ENCODE measurements around the gene CREBRF. TPM values are rescaled to one million over a fixed set of nuclear protein-coding genes. Genes with fewer than 3 reads are reported as not detected.
"Not testable (repeated sequence)": the region's sequence is repeated elsewhere in the genome, so short reads cannot be mapped to it uniquely, and the experiment has no call there.

Gene CREBRF
- total and polyA plus RNA-seq, 7 experiments from 2014 or later = 18.9 to 105 (median 100) TPM

GRCh38 chr5:173032096-173032495 lies 24.1 kb upstream of the CREBRF start:
- H3K9me3 Mint-ChIP-seq; CTCF ChIA-PET; H3K27ac ChIP-seq (ENCODE audit: low read depth, low read length); H3K4me3 Mint-ChIP-seq; H3K27me3 Mint-ChIP-seq; DNase-seq; H3K36me3 ChIP-seq (ENCODE audit: control insufficient read depth in 2 of 3, insufficient read depth in 3 of 3, low read length in 3 of 3); H3K27me3 ChIP-seq (ENCODE audit: control insufficient read depth in 2 of 2, insufficient read depth in 2 of 2, low read length in 2 of 2); H3K9me3 ChIP-seq (ENCODE audit: control insufficient read depth in 2 of 3, low read length in 3 of 3); H3K4me3 ChIP-seq (ENCODE audit: low read length); intact Hi-C loops (cut with micrococcal nuclease); ATAC-seq: not testable (repeated sequence)
- H3K27ac Mint-ChIP-seq = peak overlapping the region in 7 of 9 donors; percentile 63 to 99 (median 92)
- peaks cover 13 to 52% of the 10 kb centered on the region in 2 donors for H3K4me1 ChIP-seq (ENCODE audit: control insufficient read depth in 2 of 2, insufficient read depth in 2 of 2, low read length in 2 of 2)
- POLR2A ChIA-PET = interaction anchor here (1.5 kb wide), 1 partner anchor 25 kb away, joined by 6 read pairs; no protein-coding TSS in a partner anchor
- H3K4me1 Mint-ChIP-seq = peaks cover 17 to 45% (median 40%) of the 10 kb centered on the region in 7 donors
- peaks cover 4 to 20% (median 14%) of the 10 kb centered on the region in 5 donors for H3K36me3 Mint-ChIP-seq

DNA sequence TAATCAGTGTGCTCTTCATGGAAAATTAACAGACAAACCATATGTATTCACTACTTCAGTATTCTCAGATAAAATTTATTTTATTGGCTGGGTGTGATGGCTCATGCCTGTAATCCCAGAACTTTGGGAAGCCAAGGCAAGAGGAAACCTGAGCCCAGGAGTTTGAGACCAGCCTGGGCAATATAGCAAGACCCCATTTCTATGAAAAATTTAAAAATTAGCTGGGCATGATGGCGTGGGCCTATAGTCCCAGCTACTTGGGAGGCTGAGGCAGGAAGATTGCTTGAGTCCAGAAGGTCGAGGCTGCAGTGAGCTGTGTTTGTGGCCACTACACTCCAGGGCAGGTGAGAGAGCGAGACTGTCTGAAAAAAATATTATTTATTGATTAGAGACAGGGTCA lies 23.4 kb upstream of the CREBRF start:
- H3K36me3 Mint-ChIP-seq = peaks cover 3 to 21% (median 14%) of the 10 kb centered on the region in 5 donors
- H3K27ac Mint-ChIP-seq = peak overlapping the region in 7 of 9 donors; percentile 63 to 99 (median 92)
- intact Hi-C loops (cut with micrococcal nuclease) = no loop called here
- Histone ChIP-seq H3K27me3 (ENCODE audit: control insufficient read depth in 2 of 2, insufficient read depth in 2 of 2, low read length in 2 of 2) (no peaks in the 10 kb centered on the region), H3K9me3 (ENCODE audit: control insufficient read depth in 2 of 3, low read length in 3 of 3) (no peaks in the 10 kb centered on the region), H3K4me1 (ENCODE audit: control insufficient read depth in 2 of 2, insufficient read depth in 2 of 2, low read length in 2 of 2) (peaks cover 17 to 55% of the 10 kb centered on the region in 2 donors), H3K27ac (ENCODE audit: low read depth, low read length) (peak overlapping the region; percentile 44), H3K4me3 (ENCODE audit: low read length) (no peak overlapping the region), H3K36me3 (ENCODE audit: control insufficient read depth in 2 of 3, insufficient read depth in 3 of 3, low read length in 3 of 3) (peaks cover 0 to 9% (median 0%) of the 10 kb centered on the region in 3 experiments)
- H3K27me3 Mint-ChIP-seq = no peaks in the 10 kb centered on the region
- CTCF ChIA-PET = no interaction called here
- DNase-seq (no peak), ATAC-seq (no peak)
- H3K9me3 Mint-ChIP-seq = peaks cover 0 to 3% (median 0%) of the 10 kb centered on the region in 11 donors
- no peak overlapping the region for H3K4me3 Mint-ChIP-seq
- peaks cover 20 to 52% (median 45%) of the 10 kb centered on the region in 7 donors for H3K4me1 Mint-ChIP-seq
- POLR2A ChIA-PET = interaction anchor here (1.5 kb wide), 1 partner anchor 25 kb away, joined by 6 read pairs; no protein-coding TSS in a partner anchor

DNA sequence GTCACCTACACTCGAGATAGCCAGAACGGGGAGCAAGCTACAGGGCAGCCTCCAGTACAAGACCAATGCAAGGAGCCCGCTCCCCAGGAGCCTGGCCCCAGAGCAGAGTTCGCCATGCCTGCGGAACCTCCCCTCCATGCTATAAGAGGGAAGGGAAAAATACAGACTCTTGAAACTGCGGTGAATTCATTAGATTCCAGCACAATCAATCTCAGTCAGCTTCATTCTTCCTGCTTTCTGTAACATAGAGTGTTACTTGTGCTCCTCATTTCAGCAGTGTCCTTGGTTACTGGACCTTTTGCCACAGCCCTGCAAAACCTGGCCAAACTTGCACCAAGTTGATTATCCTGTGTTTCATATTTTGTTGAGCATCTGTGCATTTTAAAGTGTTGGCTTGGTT lies 22.2 kb upstream of the CREBRF start:
- Histone ChIP-seq H3K27ac (ENCODE audit: low read depth, low read length) (peak overlapping the region; percentile 71), H3K36me3 (ENCODE audit: control insufficient read depth in 2 of 3, insufficient read depth in 3 of 3, low read length in 3 of 3) (peaks cover 0 to 6% (median 0%) of the 10 kb centered on the region in 3 experiments), H3K4me1 (ENCODE audit: control insufficient read depth in 2 of 2, insufficient read depth in 2 of 2, low read length in 2 of 2) (peaks cover 17 to 43% of the 10 kb centered on the region in 2 donors), H3K27me3 (ENCODE audit: control insufficient read depth in 2 of 2, insufficient read depth in 2 of 2, low read length in 2 of 2) (no peaks in the 10 kb centered on the region), H3K9me3 (ENCODE audit: control insufficient read depth in 2 of 3, low read length in 3 of 3) (no peaks in the 10 kb centered on the region), H3K4me3 (ENCODE audit: low read length) (no peak overlapping the region)
- Mint-ChIP-seq H3K27ac (peak overlapping the region; percentile 21 to 99 (median 93)), H3K27me3 (no peaks in the 10 kb centered on the region), H3K9me3 (peaks cover 0 to 3% (median 0%) of the 10 kb centered on the region in 11 donors), H3K36me3 (peaks cover 0 to 21% (median 14%) of the 10 kb centered on the region in 5 donors), H3K4me3 (peak overlapping the region in 2 of 10 donors; percentile 40 to 84), H3K4me1 (peaks cover 20 to 59% (median 54%) of the 10 kb centered on the region in 7 donors)
- no peak for ATAC-seq
- no peak for DNase-seq
- intact Hi-C loops (cut with micrococcal nuclease) = no loop called here
- POLR2A ChIA-PET = interaction anchor here (0.6 to 2.6 kb wide), 6 partner anchors 11 to 111 kb away, joined by 3 to 23 read pairs (median 4); partner anchors contain the start of gene ATP6V0E1
- CTCF ChIA-PET = interaction anchor here (0.9 to 1.5 kb wide), 3 partner anchors 23 to 52 kb away, joined by 3 read pairs; partner anchors contain the start of gene ATP6V0E1

DNA sequence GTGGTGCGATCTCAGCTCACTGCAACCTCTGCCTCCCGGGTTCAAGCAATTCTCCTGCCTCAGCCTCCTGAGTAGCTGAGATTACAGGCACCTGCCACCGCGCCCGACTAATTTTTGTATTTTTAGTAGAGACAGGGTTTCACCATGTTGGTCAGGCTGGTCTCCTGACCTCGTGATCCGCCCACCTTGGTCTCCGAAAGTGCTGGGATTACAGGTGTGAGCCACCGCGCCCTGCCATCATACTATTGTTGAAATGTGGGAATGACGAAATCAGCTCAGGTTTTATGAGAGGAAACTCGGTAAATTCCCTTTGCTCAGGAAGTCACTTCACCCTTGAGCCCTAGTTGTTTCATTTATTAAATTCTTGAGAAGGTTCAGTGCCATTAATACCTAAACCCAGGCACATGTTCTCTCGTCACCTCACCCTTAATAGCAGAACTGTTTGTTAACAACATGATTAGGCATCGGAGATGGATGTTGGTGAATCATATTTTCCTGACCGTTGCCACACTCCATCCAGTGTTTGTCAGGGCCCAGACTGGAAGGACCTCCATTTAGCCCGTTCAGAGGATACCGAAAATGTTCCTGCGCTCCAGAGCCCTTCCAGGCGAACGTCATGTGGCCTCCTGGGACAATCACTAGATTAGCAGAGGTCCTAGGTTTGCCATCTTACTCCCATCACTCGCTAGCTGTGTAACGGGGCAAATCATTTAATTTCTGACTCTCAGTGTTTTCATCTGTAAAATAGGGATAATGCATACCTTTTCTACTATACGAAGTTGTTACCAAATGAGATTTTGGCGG lies 20.0 kb upstream of the CREBRF start:
- H3K27ac Mint-ChIP-seq = peak overlapping the region; percentile 93 to 99 (median 97)
- H3K4me3 ChIP-seq (ENCODE audit: low read length) = peak overlapping the region; percentile 14
- CTCF ChIA-PET = interaction anchor here (0.5 to 1.8 kb wide), 4 partner anchors 9 to 52 kb away, joined by 3 to 7 read pairs (median 5); partner anchors contain the start of gene ATP6V0E1
- no peaks in the 10 kb centered on the region for H3K9me3 ChIP-seq (ENCODE audit: control insufficient read depth in 2 of 3, low read length in 3 of 3)
- peaks cover 29 to 76% (median 66%) of the 10 kb centered on the region in 7 donors for H3K4me1 Mint-ChIP-seq
- H3K27me3 ChIP-seq (ENCODE audit: control insufficient read depth in 2 of 2, insufficient read depth in 2 of 2, low read length in 2 of 2) = no peaks in the 10 kb centered on the region
- POLR2A ChIA-PET = interaction anchor here (0.8 to 2.6 kb wide), 11 partner anchors 9 to 109 kb away, joined by 3 to 23 read pairs (median 5); partner anchors contain the start of genes ATP6V0E1 and BNIP1
- ATAC-seq (peak; percentile 26), DNase-seq (peak in 1 of 9 donors; percentile 35)
- H3K27me3 Mint-ChIP-seq = no peaks in the 10 kb centered on the region
- H3K4me3 Mint-ChIP-seq = peak overlapping the region; percentile 78 to 96 (median 85)
- H3K9me3 Mint-ChIP-seq = peaks cover 0 to 4% (median 0%) of the 10 kb centered on the region in 11 donors
- H3K27ac ChIP-seq (ENCODE audit: low read depth, low read length) = peak overlapping the region; percentile 71
- peaks cover 0 to 6% (median 0%) of the 10 kb centered on the region in 3 experiments for H3K36me3 ChIP-seq (ENCODE audit: control insufficient read depth in 2 of 3, insufficient read depth in 3 of 3, low read length in 3 of 3)
- intact Hi-C loops (cut with micrococcal nuclease) = loop anchor here (1.0 to 5.0 kb wide), 4 partner anchors 20 to 54 kb away; partner anchors contain the start of genes ATP6V0E1 (in 1 of the 2) and CREBRF (in 1 of the 2)
- H3K4me1 ChIP-seq (ENCODE audit: control insufficient read depth in 2 of 2, insufficient read depth in 2 of 2, low read length in 2 of 2) = peaks cover 17 to 35% of the 10 kb centered on the region in 2 donors
- peaks cover 0 to 29% (median 14%) of the 10 kb centered on the region in 5 donors for H3K36me3 Mint-ChIP-seq

GRCh38 chr5:173039188-173039587 lies 17.0 kb upstream of the CREBRF start:
- ChIA-PET POLR2A (interaction anchor here (0.6 to 3.1 kb wide), 7 partner anchors 10 to 80 kb away, joined by 3 to 11 read pairs (median 3); partner anchors contain the start of gene RPL26L1), CTCF (interaction anchor here (0.7 kb wide), 1 partner anchor 10 kb away, joined by 7 read pairs; no protein-coding TSS in a partner anchor)
- no peak overlapping the region for H3K4me3 ChIP-seq (ENCODE audit: low read length)
- H3K27me3 ChIP-seq (ENCODE audit: control insufficient read depth in 2 of 2, insufficient read depth in 2 of 2, low read length in 2 of 2) = no peaks in the 10 kb centered on the region
- Mint-ChIP-seq H3K27me3 (no peaks in the 10 kb centered on the region), H3K4me3 (no peak overlapping the region), H3K27ac (peak overlapping the region; percentile 49 to 99 (median 87)), H3K36me3 (peaks cover 0 to 28% (median 13%) of the 10 kb centered on the region in 5 donors), H3K9me3 (peaks cover 0 to 4% (median 0%) of the 10 kb centered on the region in 11 donors), H3K4me1 (peaks cover 31 to 64% (median 57%) of the 10 kb centered on the region in 7 donors)
- H3K4me1 ChIP-seq (ENCODE audit: control insufficient read depth in 2 of 2, insufficient read depth in 2 of 2, low read length in 2 of 2) = peaks cover 17 to 35% of the 10 kb centered on the region in 2 donors
- ATAC-seq (no peak), DNase-seq (no peak)
- intact Hi-C loops (cut with micrococcal nuclease) = loop anchor here in 1 of 2 donors (5.0 kb wide), 1 partner anchor 57 kb away; the partner anchor contains the start of gene ATP6V0E1
- peaks cover 0 to 6% (median 0%) of the 10 kb centered on the region in 3 experiments for H3K36me3 ChIP-seq (ENCODE audit: control insufficient read depth in 2 of 3, insufficient read depth in 3 of 3, low read length in 3 of 3)
- no peak overlapping the region for H3K27ac ChIP-seq (ENCODE audit: low read depth, low read length)
- no peaks in the 10 kb centered on the region for H3K9me3 ChIP-seq (ENCODE audit: control insufficient read depth in 2 of 3, low read length in 3 of 3)

DNA sequence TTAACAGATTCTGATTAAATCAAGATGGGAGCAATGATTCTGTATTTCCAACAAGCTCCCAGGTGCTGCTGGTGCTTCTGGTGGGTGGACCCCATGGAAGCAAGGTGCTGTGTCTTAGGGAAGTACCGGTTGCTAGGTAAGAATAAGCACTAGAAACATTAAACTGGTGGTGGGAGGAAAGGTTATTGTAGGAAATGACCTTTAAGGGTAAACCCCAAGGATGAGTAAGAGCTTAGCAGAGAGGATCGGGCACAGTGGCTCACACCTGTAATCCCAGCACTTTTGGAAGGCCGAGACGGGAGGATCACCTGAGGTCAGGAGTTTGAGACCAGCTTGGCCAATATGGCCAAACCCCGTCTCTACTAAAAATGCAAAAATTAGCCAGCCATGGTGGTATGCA lies 16.2 kb upstream of the CREBRF start:
- no peaks in the 10 kb centered on the region for H3K27me3 ChIP-seq (ENCODE audit: control insufficient read depth in 2 of 2, insufficient read depth in 2 of 2, low read length in 2 of 2)
- Mint-ChIP-seq H3K27me3 (no peaks in the 10 kb centered on the region), H3K36me3 (peaks cover 0 to 21% (median 6%) of the 10 kb centered on the region in 5 donors), H3K4me3 (no peak overlapping the region), H3K9me3 (peaks cover 0 to 4% (median 0%) of the 10 kb centered on the region in 11 donors), H3K27ac (peak overlapping the region; percentile 68 to 99 (median 87)), H3K4me1 (peaks cover 26 to 56% (median 49%) of the 10 kb centered on the region in 7 donors)
- ChIA-PET POLR2A (interaction anchor here (0.7 to 3.1 kb wide), 6 partner anchors 10 to 81 kb away, joined by 3 to 11 read pairs (median 6); partner anchors contain the start of gene RPL26L1), CTCF (no interaction called here)
- H3K36me3 ChIP-seq (ENCODE audit: control insufficient read depth in 2 of 3, insufficient read depth in 3 of 3, low read length in 3 of 3) = no peaks in the 10 kb centered on the region
- peaks cover 16 to 29% of the 10 kb centered on the region in 2 donors for H3K4me1 ChIP-seq (ENCODE audit: control insufficient read depth in 2 of 2, insufficient read depth in 2 of 2, low read length in 2 of 2)
- H3K4me3 ChIP-seq (ENCODE audit: low read length) = no peak overlapping the region
- peak overlapping the region; percentile 5 for H3K27ac ChIP-seq (ENCODE audit: low read depth, low read length)
- no peak for ATAC-seq
- DNase-seq = no peak
- intact Hi-C loops (cut with micrococcal nuclease) = loop anchor here in 1 of 2 donors (5.0 kb wide), 1 partner anchor 58 kb away; the partner anchor contains the start of gene ATP6V0E1
- H3K9me3 ChIP-seq (ENCODE audit: control insufficient read depth in 2 of 3, low read length in 3 of 3) = no peaks in the 10 kb centered on the region

Data from naive thymus-derived CD4-positive, alpha-beta T cell (primary cell).